DND-41 (cell line): Measurements from ENCODE around the gene KANK3.

ENCODE experiments used
- ATAC-seq: fragments of 200-7000 bp; cut with Tn5 transposase; 3 replicates; pipeline ENCODE4 v1.9.1; 2021; ENCODE audit warnings: low read depth; ENCODE audit not compliant: insufficient read depth
- DNase-seq: peaks from one replicate; pipeline ENCODE4 v3.0.0-alpha.2; 2020
- H2AFZ ChIP-seq: 2 replicates; pipeline ENCODE4 v1.6.0; 2012; ENCODE audit warnings: low read depth, low read length
- H3K27ac ChIP-seq: 2 replicates; pipeline ENCODE4 v1.5.1; 2012; ENCODE audit warnings: low read length, inconsistent platforms
- H3K27me3 ChIP-seq: fragments of 200-600 bp; sonication (generic); 2 replicates; pipeline ENCODE4 v1.6.0; 2012; ENCODE audit warnings: low read length, mild to moderate bottlenecking, inconsistent platforms; ENCODE audit not compliant: insufficient read depth, poor library complexity
- H3K36me3 ChIP-seq: 2 replicates; pipeline ENCODE4 v1.5.1; 2012; ENCODE audit warnings: low read length, inconsistent platforms; ENCODE audit not compliant: insufficient read depth
- H3K4me1 ChIP-seq: 2 replicates; pipeline ENCODE4 v1.5.1; 2012; ENCODE audit warnings: mild to moderate bottlenecking, low read length; ENCODE audit not compliant: insufficient read depth
- H3K4me2 ChIP-seq: 2 replicates; pipeline ENCODE4 v1.6.0; 2012; ENCODE audit warnings: mild to moderate bottlenecking, moderate library complexity, low read length, inconsistent platforms; ENCODE audit not compliant: insufficient read depth
- H3K4me3 ChIP-seq, 2 experiments: fragments of 200-600 bp in 1 of 2; shearing (Covaris generic) in 1 of 2; 2 replicates each; pipeline ENCODE4 v1.5.1; 2012 to 2016; ENCODE audit warnings: inconsistent platforms in 2 of 2, low read length in 2 of 2, mild to moderate bottlenecking in 2 of 2, low read depth in 1 of 2, moderate library complexity in 1 of 2
- H3K79me2 ChIP-seq: 2 replicates; pipeline ENCODE4 v1.6.0; 2012; ENCODE audit warnings: low read length, inconsistent platforms; ENCODE audit not compliant: insufficient read depth
- H3K9ac ChIP-seq: 2 replicates; pipeline ENCODE4 v1.6.0; 2012; ENCODE audit warnings: low read depth, mild to moderate bottlenecking, inconsistent platforms, low read length, moderate library complexity
- H3K9me3 ChIP-seq: 2 replicates; pipeline ENCODE4 v1.5.1; 2012; ENCODE audit warnings: low read length, moderate library complexity, mild to moderate bottlenecking, inconsistent platforms; ENCODE audit not compliant: insufficient read depth, severe bottlenecking
- H4K20me1 ChIP-seq: 2 replicates; pipeline ENCODE4 v1.6.0; 2012; ENCODE audit warnings: low read length; ENCODE audit not compliant: insufficient read depth
- CTCF ChIP-seq: IDR thresholded peaks from 2 replicates; pipeline ENCODE4 v1.5.1; 2012; ENCODE audit warnings: borderline replicate concordance, low read length, moderate library complexity, mild to moderate bottlenecking; ENCODE audit not compliant: poor library complexity, severe bottlenecking; ENCODE audit errors: extremely low read depth
- EZH2 ChIP-seq: IDR thresholded peaks from 3 replicates; pipeline ENCODE4 v1.6.1; 2012; ENCODE audit warnings: borderline replicate concordance, low read depth, mild to moderate bottlenecking, moderate library complexity, low read length, inconsistent platforms; ENCODE audit not compliant: severe bottlenecking

KANK3 gene

GRCh38 chr19:8323781-8324185 lies 19.3 kb downstream of the KANK3 start:
- no peak for TF ChIP-seq CTCF
- TF ChIP-seq EZH2, result no peak
- DNase-seq (no peak), ATAC-seq (no peak)
- H3K36me3 ChIP-seq, result peaks cover 26% of the 10 kb centered on the region
- H3K27ac ChIP-seq, result no peak overlapping the region
- H3K27me3 ChIP-seq, result no peaks in the 10 kb centered on the region
- H3K79me2 ChIP-seq, result peaks cover 47% of the 10 kb centered on the region
- peak overlapping the region; percentile 83; the same call in 1 of the 2 replicates for H3K4me2 ChIP-seq
- no peak overlapping the region for H2AFZ ChIP-seq
- peaks cover 37% of the 10 kb centered on the region for H3K4me1 ChIP-seq
- no peaks in the 10 kb centered on the region for H3K9me3 ChIP-seq
- no peak overlapping the region for H3K4me3 ChIP-seq
- H4K20me1 ChIP-seq, result peaks cover 23% of the 10 kb centered on the region
- no peak overlapping the region for H3K9ac ChIP-seq

- H3K27ac ChIP-seq, result peak overlapping the region; percentile 80
Measured at GRCh38 chr19:8322638-8322997, 20.4 kb downstream of the KANK3 start.

GRCh38 chr19:8321986-8322637 lies 20.9 kb downstream of the KANK3 start:
- H3K4me2 ChIP-seq, result peak overlapping the region; percentile 83
- H3K9ac ChIP-seq, result peak overlapping the region; percentile 85
- no peaks in the 10 kb centered on the region for H3K27me3 ChIP-seq
- no peaks in the 10 kb centered on the region for H3K9me3 ChIP-seq
- peaks cover 23% of the 10 kb centered on the region for H4K20me1 ChIP-seq
- H3K4me1 ChIP-seq, result peaks cover 40% of the 10 kb centered on the region
- H2AFZ ChIP-seq, result peak overlapping the region; percentile 58; the same call in 1 of the 2 replicates
- DNase-seq (peak; percentile 27), ATAC-seq (no peak)
- TF ChIP-seq CTCF, result no peak
- no peak for TF ChIP-seq EZH2
- peaks cover 32% of the 10 kb centered on the region for H3K36me3 ChIP-seq
- peak overlapping the region; percentile 80 for H3K27ac ChIP-seq
- peak overlapping the region; percentile 60 to 85 for H3K4me3 ChIP-seq
- H3K79me2 ChIP-seq, result peaks cover 53% of the 10 kb centered on the region

More at GRCh38 chr19:8322638-8322997, 20.4 kb downstream of the KANK3 start:
- Histone ChIP-seq H3K36me3 (peaks cover 31% of the 10 kb centered on the region), H3K4me2 (peak overlapping the region; percentile 83), H4K20me1 (peaks cover 23% of the 10 kb centered on the region), H3K27me3 (no peaks in the 10 kb centered on the region), H2AFZ (no peak overlapping the region), H3K79me2 (peaks cover 53% of the 10 kb centered on the region), H3K9ac (peak overlapping the region; percentile 85), H3K9me3 (no peaks in the 10 kb centered on the region), H3K4me1 (peaks cover 40% of the 10 kb centered on the region), H3K4me3 (peak overlapping the region; percentile 60 to 85; a peak in 3 of 4 replicates)
- TF ChIP-seq CTCF (no peak), EZH2 (no peak)
- DNase-seq, result no peak
- no peak for ATAC-seq
